Measurements from ENCODE around the gene MYBBP1A.
A peak's percentile ranks its signal among the peaks of the same experiment; 100 is the strongest.

MYBBP1A gene

GRCh38 chr17:4514206-4514605 lies 41.0 kb downstream of the MYBBP1A start:
- DNase-seq, result no peak

- DNase-seq, result no peak
Observed at GRCh38 chr17:4513113-4514032, 41.8 kb downstream of the MYBBP1A start.

- no peak for DNase-seq
Observed at GRCh38 chr17:4512156-4513112, 42.8 kb downstream of the MYBBP1A start.

GRCh38 chr17:4511199-4511932 lies 43.8 kb downstream of the MYBBP1A start:
- no peak for DNase-seq

GRCh38 chr17:4510618-4510941 lies 44.6 kb downstream of the MYBBP1A start:
- DNase-seq, result no peak

- no peak for DNase-seq
Observed at GRCh38 chr17:4509923-4510617, 45.1 kb downstream of the MYBBP1A start.

GRCh38 chr17:4509401-4509800 lies 45.8 kb downstream of the MYBBP1A start:
- no peak for DNase-seq

- no peak for DNase-seq
Observed at GRCh38 chr17:4508207-4508606, 47.0 kb downstream of the MYBBP1A start.

GRCh38 chr17:4507361-4508111 lies 47.6 kb downstream of the MYBBP1A start:
- DNase-seq, result no peak

GRCh38 chr17:4506892-4507291 lies 48.3 kb downstream of the MYBBP1A start:
- no peak for DNase-seq

GRCh38 chr17:4506175-4506813 lies 48.9 kb downstream of the MYBBP1A start:
- DNase-seq, result no peak

GRCh38 chr17:4505187-4505586 lies 50.0 kb downstream of the MYBBP1A start:
- DNase-seq, result no peak

- no peak for DNase-seq
Observed at GRCh38 chr17:4504188-4504587, 51.0 kb downstream of the MYBBP1A start.

GRCh38 chr17:4503283-4504025 lies 51.7 kb downstream of the MYBBP1A start:
- DNase-seq, result no peak

- DNase-seq, result no peak
Observed at GRCh38 chr17:4502466-4503154, 52.6 kb downstream of the MYBBP1A start.

GRCh38 chr17:4501295-4501949 lies 53.8 kb downstream of the MYBBP1A start:
- no peak for DNase-seq

GRCh38 chr17:4500191-4500571 lies 55.0 kb downstream of the MYBBP1A start:
- peak; percentile 34 for DNase-seq

GRCh38 chr17:4499431-4500190 lies 55.6 kb downstream of the MYBBP1A start:
- DNase-seq, result peak; percentile 36
